HepG2 (cell line): ENCODE data around the gene SH2D3A. TPM values are rescaled to one million over a fixed set of nuclear protein-coding genes. Genes with fewer than 3 reads are reported as not detected.

ENCODE experiments used
- CBFB ChIP-seq: sonication (generic); formaldehyde crosslinking; IDR thresholded peaks from 2 replicates; pipeline ENCODE4 v1.4.0; 2020; ENCODE audit warnings: missing genetic modification reagents
- ETS1 ChIP-seq: sonication (generic); formaldehyde crosslinking; IDR thresholded peaks from 2 replicates; pipeline ENCODE4 v1.4.0; 2020; ENCODE audit warnings: missing genetic modification reagents
- FOXO1 ChIP-seq: sonication (generic); formaldehyde crosslinking; IDR thresholded peaks from 2 replicates; pipeline ENCODE4 v1.4.0; 2020; ENCODE audit warnings: missing genetic modification reagents
- GABPA ChIP-seq, 2 experiments: IDR thresholded peaks; 2 replicates each; pipeline ENCODE4 v1.6.1; 2011 to 2016; ENCODE audit warnings: low read depth in 2 of 2, low read length in 1 of 2, missing biosample characterization in 1 of 2, missing genetic modification characterization in 1 of 2
- GPN1 ChIP-seq: sonication (generic); formaldehyde crosslinking; IDR thresholded peaks from 2 replicates; pipeline ENCODE4 v1.5.1; 2020; ENCODE audit warnings: missing genetic modification reagents, borderline replicate concordance
- HOXA5 ChIP-seq: sonication (generic); formaldehyde crosslinking; IDR thresholded peaks from 2 replicates; pipeline ENCODE4 v1.4.0; 2020; ENCODE audit warnings: missing genetic modification reagents
- NFKBIZ ChIP-seq: IDR thresholded peaks from 2 replicates; pipeline ENCODE4 v1.6.1; 2018; ENCODE audit warnings: missing genetic modification reagents, missing compliant biosample characterization
- NR2F2 ChIP-seq: IDR thresholded peaks from 2 replicates; pipeline ENCODE4 v1.6.1; 2012; ENCODE audit warnings: low read depth, inconsistent platforms, borderline replicate concordance
- PHB2 ChIP-seq: fragments of 450-650 bp; IDR thresholded peaks from 2 replicates; pipeline ENCODE4 v1.6.1; 2018; ENCODE audit not compliant: partially characterized antibody
- PHF8 ChIP-seq: sonication (generic); formaldehyde crosslinking; IDR thresholded peaks from 2 replicates; pipeline ENCODE4 v1.5.0; 2020; ENCODE audit warnings: missing genetic modification reagents
- RARG ChIP-seq: sonication (generic); formaldehyde crosslinking; IDR thresholded peaks from 2 replicates; pipeline ENCODE4 v1.4.0; 2020; ENCODE audit warnings: low read depth, mild to moderate bottlenecking, missing genetic modification reagents
- SKI ChIP-seq: fragments of 450-650 bp; IDR thresholded peaks from one replicate; pipeline ENCODE4 v1.6.1; 2018; ENCODE audit warnings: mild to moderate bottlenecking; ENCODE audit not compliant: partially characterized antibody
- TFE3 ChIP-seq: IDR thresholded peaks from 2 replicates; pipeline ENCODE4 v1.6.1; 2016
- ZNF136 ChIP-seq: sonication (generic); formaldehyde crosslinking; IDR thresholded peaks from 2 replicates; pipeline ENCODE4 v1.8.1; 2022; ENCODE audit warnings: low read depth, mild to moderate bottlenecking, moderate library complexity, missing genetic modification reagents
- ZNF160 ChIP-seq: sonication (generic); formaldehyde crosslinking; IDR thresholded peaks from 2 replicates; pipeline ENCODE4 v1.8.0; 2022; ENCODE audit warnings: mild to moderate bottlenecking, inconsistent platforms, missing genetic modification reagents
- ZNF251 ChIP-seq: sonication (generic); formaldehyde crosslinking; IDR thresholded peaks from 2 replicates; pipeline ENCODE4 v1.9.0; 2021; ENCODE audit warnings: mild to moderate bottlenecking, missing genetic modification reagents
- ZNF3 ChIP-seq: IDR thresholded peaks from 2 replicates; pipeline ENCODE4 v1.7.0; 2017; ENCODE audit warnings: inconsistent platforms
- ZNF430 ChIP-seq: sonication (generic); formaldehyde crosslinking; IDR thresholded peaks from 2 replicates; pipeline ENCODE4 v1.9.0; 2021; ENCODE audit warnings: mild to moderate bottlenecking, missing genetic modification reagents
- ZNF441 ChIP-seq: sonication (generic); formaldehyde crosslinking; IDR thresholded peaks from 2 replicates; pipeline ENCODE4 v1.7.0; 2021; ENCODE audit warnings: missing genetic modification reagents, borderline replicate concordance
- ZNF446 ChIP-seq: sonication (generic); formaldehyde crosslinking; IDR thresholded peaks from 2 replicates; pipeline ENCODE4 v1.5.0; 2020; ENCODE audit warnings: mild to moderate bottlenecking, missing genetic modification reagents
- ZNF567 ChIP-seq: sonication (generic); formaldehyde crosslinking; IDR thresholded peaks from 2 replicates; pipeline ENCODE4 v1.8.1; 2023; ENCODE audit warnings: mild to moderate bottlenecking, missing genetic modification reagents, borderline replicate concordance
- ZNF589 ChIP-seq: sonication (generic); formaldehyde crosslinking; conservative IDR thresholded peaks from 2 replicates; pipeline ENCODE4 v1.8.0; 2022; ENCODE audit warnings: mild to moderate bottlenecking, moderate library complexity, missing genetic modification reagents
- ZNF790 ChIP-seq: sonication (generic); formaldehyde crosslinking; IDR thresholded peaks from 2 replicates; pipeline ENCODE4 v1.8.0; 2022; ENCODE audit warnings: missing genetic modification reagents, mild to moderate bottlenecking, borderline replicate concordance
- polyA plus RNA-seq, 8 experiments: library from polyadenylated mRNA; depleted of rRNA in 3 of 8; stranded (reverse) in 7 of 8; unstranded in 1 of 8; fragments of >200 nt; fragmentation: Illumina TruSeq in 4 of 8; extraction: Trizol in 4 of 8; gene quantifications; 2 replicates each; pipeline versions ENCODE4 v1.2.1 to v1.2.3, GENCODE V29; 2011 to 2016; ENCODE audit warnings: low read depth in 4 of 8, missing spikeins in 1 of 8, mixed read lengths in 1 of 8; ENCODE audit not compliant: insufficient read depth in 1 of 8
- total RNA-seq, 5 experiments: library from RNA; depleted of rRNA; stranded (reverse); fragments of >200 nt; fragmentation: Illumina TruSeq; extraction: Trizol; gene quantifications; 2 replicates each; pipeline ENCODE4 v1.2.3, GENCODE V29; 2016; ENCODE audit warnings: low read depth in 1 of 5
- TF ChIP-seq, protein P1 (sequence below): sonication (generic); formaldehyde crosslinking; conservative IDR thresholded peaks from 2 replicates; pipeline ENCODE4 v1.4.0; 2020; ENCODE audit warnings: missing genetic modification reagents
- TF ChIP-seq, protein P2 (sequence below): IDR thresholded peaks from 2 replicates; pipeline ENCODE4 v1.6.1; 2012; ENCODE audit warnings: low read length, improper control_type of control experiment

SH2D3A gene
- total and polyA plus RNA-seq, 2 of the 13 experiments (the other 11 are each of a cell fraction or from before 2014, with no cell fraction given) = 1.0 to 2.2 TPM

- no peak for TF ChIP-seq GABPA (IDR thresholded peaks at IDR 0.05; ENCODE audit: low read depth, low read length)
- peak; percentile 65 for TF ChIP-seq GABPA (CRISPR knock-in tag; IDR thresholded peaks at IDR 0.05; ENCODE audit: low read depth)
- peak; percentile 91 for TF ChIP-seq NFKBIZ (CRISPR knock-in tag)
- TF ChIP-seq, protein P1, sequence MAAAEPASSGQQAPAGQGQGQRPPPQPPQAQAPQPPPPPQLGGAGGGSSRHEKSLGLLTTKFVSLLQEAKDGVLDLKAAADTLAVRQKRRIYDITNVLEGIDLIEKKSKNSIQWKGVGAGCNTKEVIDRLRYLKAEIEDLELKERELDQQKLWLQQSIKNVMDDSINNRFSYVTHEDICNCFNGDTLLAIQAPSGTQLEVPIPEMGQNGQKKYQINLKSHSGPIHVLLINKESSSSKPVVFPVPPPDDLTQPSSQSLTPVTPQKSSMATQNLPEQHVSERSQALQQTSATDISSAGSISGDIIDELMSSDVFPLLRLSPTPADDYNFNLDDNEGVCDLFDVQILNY = peak; percentile 75
- TF ChIP-seq ZNF441 (CRISPR knock-in tag) = no peak
- no peak for TF ChIP-seq RARG
- TF ChIP-seq PHF8 (CRISPR knock-in tag) = no peak
- TF ChIP-seq PHB2 = no peak
- TF ChIP-seq ZNF790 (CRISPR knock-in tag) = no peak
- no peak for TF ChIP-seq ZNF251
- no peak for TF ChIP-seq ZNF446
- TF ChIP-seq SKI = peak; percentile 61
- no peak; the same call in 1 of the 2 replicates for TF ChIP-seq ZNF136
- TF ChIP-seq, protein P2, sequence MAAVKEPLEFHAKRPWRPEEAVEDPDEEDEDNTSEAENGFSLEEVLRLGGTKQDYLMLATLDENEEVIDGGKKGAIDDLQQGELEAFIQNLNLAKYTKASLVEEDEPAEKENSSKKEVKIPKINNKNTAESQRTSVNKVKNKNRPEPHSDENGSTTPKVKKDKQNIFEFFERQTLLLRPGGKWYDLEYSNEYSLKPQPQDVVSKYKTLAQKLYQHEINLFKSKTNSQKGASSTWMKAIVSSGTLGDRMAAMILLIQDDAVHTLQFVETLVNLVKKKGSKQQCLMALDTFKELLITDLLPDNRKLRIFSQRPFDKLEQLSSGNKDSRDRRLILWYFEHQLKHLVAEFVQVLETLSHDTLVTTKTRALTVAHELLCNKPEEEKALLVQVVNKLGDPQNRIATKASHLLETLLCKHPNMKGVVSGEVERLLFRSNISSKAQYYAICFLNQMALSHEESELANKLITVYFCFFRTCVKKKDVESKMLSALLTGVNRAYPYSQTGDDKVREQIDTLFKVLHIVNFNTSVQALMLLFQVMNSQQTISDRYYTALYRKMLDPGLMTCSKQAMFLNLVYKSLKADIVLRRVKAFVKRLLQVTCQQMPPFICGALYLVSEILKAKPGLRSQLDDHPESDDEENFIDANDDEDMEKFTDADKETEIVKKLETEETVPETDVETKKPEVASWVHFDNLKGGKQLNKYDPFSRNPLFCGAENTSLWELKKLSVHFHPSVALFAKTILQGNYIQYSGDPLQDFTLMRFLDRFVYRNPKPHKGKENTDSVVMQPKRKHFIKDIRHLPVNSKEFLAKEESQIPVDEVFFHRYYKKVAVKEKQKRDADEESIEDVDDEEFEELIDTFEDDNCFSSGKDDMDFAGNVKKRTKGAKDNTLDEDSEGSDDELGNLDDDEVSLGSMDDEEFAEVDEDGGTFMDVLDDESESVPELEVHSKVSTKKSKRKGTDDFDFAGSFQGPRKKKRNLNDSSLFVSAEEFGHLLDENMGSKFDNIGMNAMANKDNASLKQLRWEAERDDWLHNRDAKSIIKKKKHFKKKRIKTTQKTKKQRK = no peak
- no peak for TF ChIP-seq ZNF3 (CRISPR knock-in tag)
- TF ChIP-seq TFE3 (CRISPR knock-in tag) = peak; percentile 61
- TF ChIP-seq ZNF567 (CRISPR knock-in tag) = no peak
- peak; percentile 31; the same call in 1 of the 2 replicates for TF ChIP-seq CBFB
- no peak for TF ChIP-seq ZNF160 (CRISPR knock-in tag)
- TF ChIP-seq NR2F2 = no peak
- TF ChIP-seq ZNF589 (CRISPR knock-in tag) = peak; percentile 55; the same call in 1 of the 2 replicates
- no peak for TF ChIP-seq GPN1
- TF ChIP-seq ZNF430 (CRISPR knock-in tag) = no peak
- 0 out of 2 replicates have a peak, but pooled peaks have one; percentile 50 for TF ChIP-seq HOXA5 (CRISPR knock-in tag)
- peak; percentile 92 for TF ChIP-seq FOXO1 (CRISPR knock-in tag)
- TF ChIP-seq ETS1 (CRISPR knock-in tag) = 0 out of 2 replicates have a peak, but pooled peaks have one; percentile 17
Observed at GRCh38 chr19:6730153-6730804, 37.0 kb downstream of the SH2D3A start (continued).
